HG02588 (cell line): ENCODE results near the gene IDUA.

ENCODE experiments used
- ATAC-seq: cut with Tn5 transposase; IDR thresholded peaks from one replicate; pipeline ENCODE4 v1.9.1; 2021; ENCODE audit warnings: mild to moderate bottlenecking, moderate library complexity; ENCODE audit not compliant: unreplicated experiment

Gene IDUA

DNA sequence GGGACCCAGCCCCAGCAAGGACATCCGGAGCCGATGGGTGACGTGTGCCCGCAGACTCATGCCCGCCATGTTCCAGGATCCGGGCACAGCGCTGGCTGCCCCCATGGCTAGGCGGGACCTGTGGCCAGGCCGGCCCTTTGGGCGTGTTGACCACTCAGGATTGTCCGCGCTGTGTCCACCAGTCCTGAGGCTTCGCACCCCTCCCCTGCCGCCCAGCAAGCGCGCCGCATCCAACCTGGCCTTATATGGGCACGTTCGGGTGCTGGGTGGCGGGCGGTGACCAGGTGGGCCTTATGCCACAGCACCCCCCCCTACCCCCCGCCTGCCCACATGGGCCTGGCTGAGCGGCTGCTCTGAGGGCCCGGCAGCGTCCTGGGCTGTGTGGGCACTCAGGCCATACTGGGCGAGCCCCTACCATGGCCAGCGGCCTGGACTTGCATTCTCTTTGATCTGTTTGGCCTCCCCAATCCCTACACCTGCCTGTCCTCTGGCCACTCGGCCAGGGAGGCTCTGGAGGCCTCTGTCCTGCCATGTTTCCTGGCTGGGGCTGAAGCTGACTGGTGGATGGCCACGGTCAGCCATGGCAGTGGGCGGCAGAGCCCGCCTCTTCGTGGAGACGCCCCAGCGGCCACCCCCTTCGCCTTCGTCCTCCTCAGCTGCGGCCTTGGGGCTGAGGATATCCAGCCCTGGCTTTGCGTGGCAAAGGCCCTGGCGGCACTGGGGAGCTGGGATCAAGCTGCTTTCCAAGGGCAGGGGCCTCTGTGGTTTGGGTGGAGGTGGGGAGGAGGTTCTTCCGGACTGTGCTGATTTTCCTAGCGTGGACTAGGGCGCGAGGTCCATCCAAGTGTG, 26.6 kb downstream of the IDUA start:
- ATAC-seq, result no peak

DNA sequence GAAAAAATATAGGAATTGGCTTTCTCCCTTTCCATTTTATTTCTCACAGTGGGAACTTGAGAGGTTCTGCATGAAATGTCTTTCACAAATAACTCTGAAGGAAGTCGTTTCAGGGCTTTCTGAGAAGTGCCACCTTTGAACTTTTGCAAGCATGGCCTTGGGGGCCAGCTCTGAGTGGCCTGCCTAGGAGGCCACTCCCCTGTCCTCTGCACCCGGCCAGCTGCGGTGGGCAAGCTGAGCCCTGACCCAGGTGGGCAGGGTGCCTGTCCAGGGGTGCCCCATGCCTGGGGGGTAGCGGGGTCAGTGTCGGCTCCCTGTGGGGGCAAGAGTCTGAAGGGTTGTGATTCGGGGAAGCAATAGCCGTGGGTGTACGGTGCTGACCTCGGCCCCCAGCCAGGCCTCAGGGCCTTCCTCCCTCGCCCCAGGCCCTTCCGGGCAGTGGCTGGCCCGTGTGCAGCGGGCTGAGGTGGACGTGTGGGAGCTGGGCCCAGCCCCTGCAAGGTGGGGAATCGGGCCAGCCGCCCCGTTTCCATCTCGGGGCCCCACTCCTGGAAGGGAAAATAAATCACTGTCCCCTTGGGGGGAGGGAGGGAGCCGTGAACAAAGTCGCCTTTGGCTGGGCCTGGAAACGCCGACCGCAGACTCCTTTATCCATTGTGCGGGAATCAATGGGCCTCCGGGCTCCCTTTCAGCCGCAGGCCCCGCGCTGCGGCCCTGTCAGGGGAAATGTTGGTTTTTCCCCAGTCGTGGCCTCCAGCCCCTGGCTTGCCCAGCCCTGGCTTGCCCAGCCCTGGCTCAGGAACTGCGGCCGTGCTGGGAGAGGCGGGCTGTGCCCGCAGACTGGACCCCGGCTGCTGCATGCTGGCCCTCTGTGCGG, 27.7 kb downstream of the IDUA start:
- no peak for ATAC-seq

DNA sequence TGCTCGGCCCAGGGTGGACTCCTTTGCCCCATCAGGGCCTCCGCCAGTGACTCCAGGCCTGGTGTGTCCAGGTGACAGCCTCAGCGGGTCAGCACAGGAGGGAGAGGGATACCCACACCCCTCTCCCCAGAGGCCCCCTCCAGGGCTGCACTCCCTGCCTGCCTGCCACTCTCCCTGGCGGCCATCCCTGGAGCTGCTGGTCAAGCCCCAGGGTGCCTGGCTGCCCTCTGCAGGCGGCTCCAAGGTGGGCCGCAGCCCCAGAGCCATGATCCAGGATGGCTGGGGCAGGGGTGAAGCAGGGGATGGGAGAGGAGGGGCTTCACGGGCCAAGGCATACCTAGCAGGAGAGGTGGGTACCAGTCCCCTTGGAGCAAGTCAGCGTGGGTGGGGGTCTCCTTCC, 28.3 kb downstream of the IDUA start:
- ATAC-seq, result no peak

DNA sequence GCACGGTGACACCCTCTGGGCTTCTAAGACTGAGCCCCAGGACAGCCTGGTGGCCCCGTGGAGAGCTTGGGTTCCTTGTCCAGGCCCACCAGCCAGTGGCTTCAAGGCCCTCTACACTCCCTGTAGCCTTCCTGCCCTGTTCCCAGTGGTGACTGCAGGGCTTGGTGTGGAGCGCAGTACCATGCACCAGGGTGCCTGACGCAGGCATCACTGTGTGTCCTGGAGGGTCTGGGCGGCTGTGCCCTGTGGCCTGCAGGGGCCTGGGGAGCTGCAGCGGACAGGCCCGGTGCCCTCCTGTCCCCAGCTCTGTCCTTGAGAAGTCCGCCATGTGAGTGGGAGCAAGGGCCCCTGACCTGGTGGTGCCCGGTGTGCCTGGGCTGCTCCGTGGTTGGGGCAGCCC, 28.9 kb downstream of the IDUA start:
- no peak for ATAC-seq

DNA sequence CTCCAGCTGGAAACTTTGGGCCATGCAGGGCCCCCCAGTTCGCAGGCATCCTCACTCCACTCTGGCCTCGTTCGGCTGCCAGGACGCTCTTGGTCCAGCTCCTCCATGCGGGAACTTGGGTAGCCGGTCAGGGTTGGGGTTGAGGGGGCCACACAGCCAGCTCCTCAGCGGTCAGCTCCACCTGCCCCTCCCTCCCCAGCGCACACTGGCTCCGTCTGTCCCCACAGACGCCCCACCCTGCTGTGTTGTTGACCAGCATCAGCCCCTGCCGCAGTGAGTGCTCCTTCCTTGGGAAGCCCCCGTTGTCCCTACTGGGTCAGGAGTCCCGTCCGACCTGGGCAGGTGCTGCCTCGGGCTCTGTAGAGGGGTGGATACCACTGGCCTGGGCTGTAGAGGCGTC, 30.4 kb downstream of the IDUA start:
- no peak for ATAC-seq

DNA sequence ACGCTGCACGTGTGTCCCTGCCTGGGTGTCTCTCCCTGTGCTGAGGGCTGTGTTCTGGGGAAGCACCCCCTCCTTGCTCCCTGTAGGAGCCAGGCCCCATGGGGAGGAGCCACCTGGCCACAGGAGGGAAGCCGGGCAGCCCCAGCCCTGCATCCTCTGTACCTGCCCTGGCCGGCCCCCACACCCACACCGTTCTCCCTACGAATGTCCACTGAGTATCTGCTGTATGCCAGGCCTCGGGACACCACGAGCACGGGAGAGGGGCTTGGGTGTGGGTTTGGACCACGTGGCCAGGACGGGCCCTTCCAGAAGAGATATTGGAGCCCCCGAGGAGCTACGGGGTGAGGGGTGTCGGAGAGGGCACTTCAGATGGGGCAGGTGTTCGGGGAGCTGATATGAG, 30.9 kb downstream of the IDUA start:
- ATAC-seq, result no peak

DNA sequence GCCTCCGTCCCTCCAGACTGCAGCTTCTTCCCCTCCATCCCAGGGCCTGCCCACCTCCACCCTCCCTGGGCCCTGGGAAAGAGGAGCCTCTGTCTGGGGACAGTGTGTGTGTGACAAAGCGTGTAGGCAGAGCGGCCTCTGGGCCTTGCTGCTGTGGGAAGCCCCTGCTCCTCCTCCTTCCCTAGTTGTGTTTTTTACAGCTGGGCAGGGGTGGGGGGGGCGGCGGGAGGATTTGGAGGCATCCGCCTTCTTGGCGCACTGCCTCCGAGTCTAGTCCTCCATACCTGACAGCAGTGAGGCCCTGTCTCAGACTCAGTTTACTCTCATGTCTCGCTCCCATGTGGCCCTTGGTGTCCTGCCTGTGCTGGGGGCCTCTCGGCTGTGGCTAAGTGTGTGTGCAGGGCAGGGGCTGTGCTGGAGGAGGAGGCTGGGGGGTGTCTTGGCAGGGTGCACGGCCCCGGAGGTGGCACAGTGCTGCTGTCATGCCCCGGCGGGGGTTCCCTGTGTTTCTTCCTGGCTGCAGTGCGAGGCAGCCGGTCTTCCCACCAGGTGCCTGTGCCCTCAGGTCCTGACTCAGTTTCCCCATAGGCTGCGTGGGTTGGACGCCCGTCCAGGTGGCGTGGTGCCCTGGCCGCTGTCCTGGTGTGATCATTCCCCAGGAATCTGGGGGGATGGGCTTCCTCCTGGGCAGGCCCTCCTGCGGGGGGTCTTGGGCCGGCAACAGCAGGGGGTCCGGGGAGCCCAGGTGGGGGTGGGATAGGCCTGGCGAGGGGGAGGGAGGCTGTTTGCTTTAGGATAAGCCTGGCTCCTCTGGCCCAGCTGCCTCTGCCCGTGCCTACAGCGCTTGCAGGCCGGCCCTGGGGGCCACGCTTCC, 31.5 kb downstream of the IDUA start:
- no peak for ATAC-seq

DNA sequence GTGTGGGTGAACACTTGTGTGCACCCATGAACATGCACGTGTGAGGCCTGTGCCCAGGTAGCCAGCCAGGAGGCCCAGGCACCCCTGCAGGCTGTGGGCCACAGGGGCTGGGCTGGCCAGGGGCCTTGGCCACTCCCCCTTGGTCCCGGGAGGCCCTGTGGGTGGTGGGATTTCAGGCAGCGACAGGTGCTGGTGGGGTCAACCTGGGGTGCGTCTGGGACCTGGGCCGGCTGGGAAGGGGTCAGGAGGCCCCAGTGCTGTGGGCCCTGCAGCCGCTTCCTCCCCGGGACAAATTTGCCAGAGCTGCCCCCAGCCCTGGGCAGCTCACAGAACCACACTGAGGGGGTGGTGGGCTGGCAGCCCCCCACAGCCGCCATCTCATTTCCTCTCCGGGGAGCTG, 32.5 kb downstream of the IDUA start:
- no peak for ATAC-seq

DNA sequence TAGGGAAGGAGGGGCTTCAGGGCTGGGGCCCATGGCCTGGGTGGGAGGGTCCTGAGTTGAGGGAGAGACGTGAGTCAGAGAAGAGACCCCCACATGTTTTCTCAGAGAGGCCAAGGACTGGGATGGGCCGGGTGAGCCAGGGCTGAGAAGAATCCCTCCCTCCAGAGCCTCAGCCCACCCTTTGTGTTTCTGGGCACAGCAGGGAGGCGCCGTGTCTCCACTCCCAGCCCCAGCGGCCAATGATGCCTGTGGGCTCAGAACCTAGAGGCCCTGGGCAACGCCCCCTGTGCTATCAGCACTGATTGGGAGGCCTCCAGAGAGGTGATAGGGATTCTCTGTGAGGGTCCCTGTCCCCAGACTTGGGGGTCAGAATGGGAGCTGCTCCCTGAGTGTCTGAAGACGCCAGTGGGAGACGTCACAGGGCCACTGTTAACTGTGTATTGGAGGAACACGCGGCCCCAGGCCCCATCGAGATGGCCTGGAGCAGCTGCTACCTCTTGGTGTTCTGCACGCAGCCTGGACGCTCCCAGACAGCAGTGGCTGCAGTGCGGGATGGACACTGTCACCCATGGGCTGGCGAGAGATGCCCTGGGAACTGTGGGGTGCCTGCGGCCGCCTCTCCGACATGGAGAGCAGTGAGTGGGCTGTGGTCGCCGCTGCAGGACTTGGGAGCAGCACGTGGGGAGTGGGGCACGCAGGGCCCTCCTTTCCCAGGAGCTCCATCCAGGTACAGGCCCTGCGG, 33.1 kb downstream of the IDUA start:
- ATAC-seq, result no peak

DNA sequence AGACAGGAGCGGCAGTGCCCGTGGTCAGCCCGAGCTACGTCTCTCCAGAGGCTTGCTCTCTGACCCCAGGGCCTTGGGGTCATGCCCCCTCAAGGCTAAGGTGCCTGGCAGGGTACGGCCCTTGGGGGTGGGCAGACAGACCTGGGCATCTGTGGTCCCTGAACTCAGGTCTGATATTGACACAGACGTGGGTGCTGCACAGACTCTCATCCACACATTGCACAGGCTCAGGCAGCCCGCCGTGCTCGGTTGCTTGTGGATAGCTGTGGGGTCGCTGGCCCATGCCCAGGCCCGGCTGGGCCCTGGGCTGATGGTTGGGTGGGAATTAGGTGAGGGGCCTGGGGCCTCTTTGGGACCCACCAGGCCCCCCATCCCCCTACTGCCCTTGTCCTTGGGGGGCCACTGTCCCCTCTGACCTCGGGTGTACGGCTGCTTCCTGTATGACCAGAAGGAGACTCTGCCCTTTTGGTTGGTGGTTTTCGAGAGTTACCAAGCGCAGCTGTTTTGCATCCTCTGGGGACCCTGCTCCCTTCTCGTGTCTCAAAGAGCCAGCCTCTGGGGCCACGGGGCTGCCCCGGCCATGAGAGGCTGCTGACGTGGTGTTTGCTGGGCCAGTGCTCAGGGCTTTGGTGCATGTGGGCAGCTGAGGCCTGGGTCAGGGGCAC, 34.7 kb downstream of the IDUA start:
- peak; percentile 86 for ATAC-seq

DNA sequence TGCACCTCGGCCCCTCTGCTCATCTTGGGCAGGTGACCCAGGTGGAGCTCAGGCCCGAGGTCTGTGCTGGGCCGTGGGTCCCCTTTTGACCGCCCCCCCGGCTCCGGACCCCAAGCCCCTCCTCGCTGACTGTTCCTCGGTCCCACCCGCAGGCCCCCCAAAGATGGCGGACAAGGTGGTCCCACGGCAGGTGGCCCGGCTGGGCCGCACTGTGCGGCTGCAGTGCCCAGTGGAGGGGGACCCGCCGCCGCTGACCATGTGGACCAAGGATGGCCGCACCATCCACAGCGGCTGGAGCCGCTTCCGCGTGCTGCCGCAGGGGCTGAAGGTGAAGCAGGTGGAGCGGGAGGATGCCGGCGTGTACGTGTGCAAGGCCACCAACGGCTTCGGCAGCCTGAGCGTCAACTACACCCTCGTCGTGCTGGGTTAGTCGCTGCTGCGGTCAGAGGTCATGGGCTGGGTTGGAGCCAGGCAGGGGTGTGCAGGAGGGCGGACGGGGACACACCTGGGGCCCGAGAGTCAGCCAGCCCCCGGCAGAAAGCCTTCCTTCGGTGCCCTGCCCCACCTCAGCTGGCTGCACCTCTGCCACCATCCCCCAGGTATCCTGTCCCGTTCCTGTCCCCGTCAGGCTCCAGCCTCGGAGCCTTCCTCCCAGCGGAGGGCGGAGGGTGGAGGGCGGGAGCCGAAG, 35.4 kb downstream of the IDUA start:
- ATAC-seq, result no peak

DNA sequence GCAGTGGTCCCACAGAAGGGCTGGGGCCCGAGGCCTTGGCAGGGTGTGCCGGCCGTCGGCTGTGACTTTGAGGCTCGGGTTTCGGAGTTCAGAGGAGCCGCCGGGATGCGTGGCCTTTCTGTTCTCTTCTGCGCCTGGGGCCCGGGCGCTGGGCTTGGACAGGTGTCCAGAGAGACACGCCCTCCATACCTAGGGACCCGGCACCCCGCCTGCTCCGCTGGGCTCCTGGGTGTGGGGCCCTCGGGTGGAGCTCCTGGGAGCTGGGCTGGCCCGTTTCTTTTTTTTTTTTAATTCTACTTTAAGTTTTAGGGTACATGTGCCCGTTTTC, 35.9 kb downstream of the IDUA start:
- no peak for ATAC-seq

DNA sequence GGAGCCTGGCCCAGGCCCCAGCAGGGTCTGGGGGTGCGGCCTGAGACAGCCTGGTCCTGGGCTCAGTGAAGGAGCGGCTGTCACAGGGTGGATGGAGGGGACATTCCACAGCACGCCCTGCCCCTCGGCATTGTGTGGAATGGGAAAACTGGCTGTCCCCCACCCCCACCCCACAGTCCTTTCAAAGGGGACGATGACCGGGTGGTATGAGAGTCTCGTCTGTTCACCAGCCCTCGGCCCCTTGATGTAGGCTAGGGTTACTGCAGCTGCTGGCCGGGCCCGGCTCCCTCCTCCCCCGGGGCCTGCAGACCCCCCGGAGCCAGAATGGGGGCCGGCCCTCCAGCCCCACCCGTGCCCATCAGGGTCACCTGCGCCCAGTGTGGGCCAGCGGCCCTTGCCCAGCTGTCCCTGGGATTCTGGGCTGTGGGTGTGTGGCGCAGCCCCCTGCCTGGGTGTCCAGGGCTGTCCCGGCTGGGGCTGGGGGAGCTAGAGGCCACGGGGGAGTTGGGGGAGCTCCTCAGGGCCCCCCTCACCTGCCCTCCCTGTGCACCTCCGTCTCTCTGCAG, 36.3 kb downstream of the IDUA start:
- no peak for ATAC-seq

DNA sequence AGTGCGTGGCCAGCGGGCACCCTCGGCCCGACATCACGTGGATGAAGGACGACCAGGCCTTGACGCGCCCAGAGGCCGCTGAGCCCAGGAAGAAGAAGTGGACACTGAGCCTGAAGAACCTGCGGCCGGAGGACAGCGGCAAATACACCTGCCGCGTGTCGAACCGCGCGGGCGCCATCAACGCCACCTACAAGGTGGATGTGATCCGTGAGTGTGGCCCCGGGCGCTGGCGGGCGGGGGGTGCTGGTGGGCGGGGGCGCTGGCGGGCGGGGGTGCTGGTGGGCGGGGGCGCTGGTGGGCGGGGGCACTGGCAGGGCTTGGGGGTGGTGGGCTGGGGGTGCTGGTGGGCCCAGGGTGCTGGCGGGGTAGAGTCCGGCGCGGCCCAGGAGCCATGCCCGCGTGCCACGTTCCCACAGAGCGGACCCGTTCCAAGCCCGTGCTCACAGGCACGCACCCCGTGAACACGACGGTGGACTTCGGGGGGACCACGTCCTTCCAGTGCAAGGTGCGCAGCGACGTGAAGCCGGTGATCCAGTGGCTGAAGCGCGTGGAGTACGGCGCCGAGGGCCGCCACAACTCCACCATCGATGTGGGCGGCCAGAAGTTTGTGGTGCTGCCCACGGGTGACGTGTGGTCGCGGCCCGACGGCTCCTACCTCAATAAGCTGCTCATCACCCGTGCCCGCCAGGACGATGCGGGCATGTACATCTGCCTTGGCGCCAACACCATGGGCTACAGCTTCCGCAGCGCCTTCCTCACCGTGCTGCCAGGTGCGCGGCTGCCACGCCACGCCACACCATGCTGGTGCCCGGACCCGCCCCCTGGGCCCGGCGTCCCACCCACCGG, 37.3 kb downstream of the IDUA start:
- ATAC-seq, result no peak

DNA sequence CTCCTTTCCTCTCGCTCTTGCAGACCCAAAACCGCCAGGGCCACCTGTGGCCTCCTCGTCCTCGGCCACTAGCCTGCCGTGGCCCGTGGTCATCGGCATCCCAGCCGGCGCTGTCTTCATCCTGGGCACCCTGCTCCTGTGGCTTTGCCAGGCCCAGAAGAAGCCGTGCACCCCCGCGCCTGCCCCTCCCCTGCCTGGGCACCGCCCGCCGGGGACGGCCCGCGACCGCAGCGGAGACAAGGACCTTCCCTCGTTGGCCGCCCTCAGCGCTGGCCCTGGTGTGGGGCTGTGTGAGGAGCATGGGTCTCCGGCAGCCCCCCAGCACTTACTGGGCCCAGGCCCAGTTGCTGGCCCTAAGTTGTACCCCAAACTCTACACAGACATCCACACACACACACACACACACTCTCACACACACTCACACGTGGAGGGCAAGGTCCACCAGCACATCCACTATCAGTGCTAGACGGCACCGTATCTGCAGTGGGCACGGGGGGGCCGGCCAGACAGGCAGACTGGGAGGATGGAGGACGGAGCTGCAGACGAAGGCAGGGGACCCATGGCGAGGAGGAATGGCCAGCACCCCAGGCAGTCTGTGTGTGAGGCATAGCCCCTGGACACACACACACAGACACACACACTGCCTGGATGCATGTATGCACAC, 38.2 kb downstream of the IDUA start:
- ATAC-seq, result no peak

DNA sequence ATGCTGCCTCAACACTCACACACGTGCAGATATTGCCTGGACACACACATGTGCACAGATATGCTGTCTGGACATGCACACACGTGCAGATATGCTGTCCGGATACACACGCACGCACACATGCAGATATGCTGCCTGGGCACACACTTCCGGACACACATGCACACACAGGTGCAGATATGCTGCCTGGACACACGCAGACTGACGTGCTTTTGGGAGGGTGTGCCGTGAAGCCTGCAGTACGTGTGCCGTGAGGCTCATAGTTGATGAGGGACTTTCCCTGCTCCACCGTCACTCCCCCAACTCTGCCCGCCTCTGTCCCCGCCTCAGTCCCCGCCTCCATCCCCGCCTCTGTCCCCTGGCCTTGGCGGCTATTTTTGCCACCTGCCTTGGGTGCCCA, 39.3 kb downstream of the IDUA start:
- ATAC-seq, result peak; percentile 48

DNA sequence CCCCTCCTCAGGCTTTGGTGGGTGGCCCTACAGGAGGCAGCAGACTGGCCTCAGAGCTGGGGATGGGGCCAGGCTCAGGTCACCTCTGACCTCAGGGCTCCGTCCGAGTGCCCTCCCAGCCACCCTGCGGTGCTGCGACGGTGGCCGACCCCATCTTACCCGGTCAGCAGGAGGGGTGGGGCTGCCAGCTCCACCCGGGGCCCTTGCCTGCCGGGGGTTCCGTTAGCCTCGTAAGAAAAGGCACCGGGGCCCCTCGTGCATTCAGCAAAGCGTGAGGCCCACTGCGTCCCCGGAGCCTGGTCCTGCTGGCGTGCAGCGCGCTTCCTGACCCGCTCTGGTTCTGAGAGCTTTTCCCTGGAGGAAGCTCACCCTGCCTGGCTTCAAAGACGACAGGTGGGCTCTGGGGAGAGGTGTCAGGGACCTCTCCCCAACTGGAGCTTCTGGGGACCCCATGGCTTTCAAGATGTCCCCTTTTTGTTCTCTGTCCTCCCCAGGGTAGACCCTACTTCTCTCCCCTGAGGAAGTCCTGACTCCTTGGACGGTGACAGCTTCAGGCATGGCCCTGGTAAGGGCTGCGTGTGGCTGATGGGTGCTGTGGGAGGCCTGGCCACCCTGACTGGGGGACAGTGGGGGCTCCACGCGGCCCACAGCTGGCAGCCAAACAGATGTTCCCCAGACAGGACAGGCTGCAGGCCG, 40.5 kb downstream of the IDUA start:
- no peak for ATAC-seq
